ENCODE measurements around the gene NDUFS8.

GRCh38 chr11:68032003-68032402, 1.5 kb downstream of the NDUFS8 start:
- TF ChIP-seq, protein P1, sequence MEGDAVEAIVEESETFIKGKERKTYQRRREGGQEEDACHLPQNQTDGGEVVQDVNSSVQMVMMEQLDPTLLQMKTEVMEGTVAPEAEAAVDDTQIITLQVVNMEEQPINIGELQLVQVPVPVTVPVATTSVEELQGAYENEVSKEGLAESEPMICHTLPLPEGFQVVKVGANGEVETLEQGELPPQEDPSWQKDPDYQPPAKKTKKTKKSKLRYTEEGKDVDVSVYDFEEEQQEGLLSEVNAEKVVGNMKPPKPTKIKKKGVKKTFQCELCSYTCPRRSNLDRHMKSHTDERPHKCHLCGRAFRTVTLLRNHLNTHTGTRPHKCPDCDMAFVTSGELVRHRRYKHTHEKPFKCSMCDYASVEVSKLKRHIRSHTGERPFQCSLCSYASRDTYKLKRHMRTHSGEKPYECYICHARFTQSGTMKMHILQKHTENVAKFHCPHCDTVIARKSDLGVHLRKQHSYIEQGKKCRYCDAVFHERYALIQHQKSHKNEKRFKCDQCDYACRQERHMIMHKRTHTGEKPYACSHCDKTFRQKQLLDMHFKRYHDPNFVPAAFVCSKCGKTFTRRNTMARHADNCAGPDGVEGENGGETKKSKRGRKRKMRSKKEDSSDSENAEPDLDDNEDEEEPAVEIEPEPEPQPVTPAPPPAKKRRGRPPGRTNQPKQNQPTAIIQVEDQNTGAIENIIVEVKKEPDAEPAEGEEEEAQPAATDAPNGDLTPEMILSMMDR (IDR thresholded peaks at IDR 0.05) = no peak
- no peak for TF ChIP-seq EZH2 (IDR thresholded peaks at IDR 0.05; ENCODE audit: borderline replicate concordance, insufficient read depth, low read depth, low read length, poor library complexity, severe bottlenecking)

All from B cell (primary cell).